ENCODE data around the gene PTPRG. TPM values are rescaled to one million over a fixed set of nuclear protein-coding genes. Genes with fewer than 3 reads are reported as not detected.

PTPRG gene
- polyA plus RNA-seq, 1 donor (not counting 4 experiments of a cell fraction or from before 2014, with no cell fraction given), result 12.1 TPM

DNA sequence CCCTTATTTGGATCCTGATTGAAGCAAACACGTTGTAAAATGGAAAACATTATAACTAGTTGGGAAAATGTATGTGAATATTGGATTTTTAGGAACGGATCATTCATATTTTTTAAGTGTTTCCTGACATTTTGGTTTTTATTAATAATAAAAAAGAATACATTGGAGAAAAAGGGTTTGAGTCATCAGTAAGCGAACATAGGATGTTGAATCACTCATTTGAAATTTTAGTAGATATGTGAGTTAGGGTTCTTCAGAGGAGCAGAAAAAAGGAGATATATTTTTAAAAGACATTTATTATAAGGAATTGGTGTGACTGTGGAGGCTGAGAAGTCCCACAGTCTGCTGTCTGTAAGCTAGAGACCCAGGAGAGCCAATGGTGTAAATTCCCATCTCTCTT, 258.5 kb downstream of the PTPRG start:
- no peak for FAIRE-seq
- Histone ChIP-seq H2AFZ (ENCODE audit: control insufficient read depth, low read length) (no peak overlapping the region), H3K4me1 (ENCODE audit: control insufficient read depth, extremely low read depth, insufficient read depth, low read length) (no peaks in the 10 kb centered on the region), H3K9ac (ENCODE audit: control insufficient read depth, extremely low read depth, insufficient read depth, low read length) (no peak overlapping the region), H3K4me2 (ENCODE audit: control insufficient read depth, extremely low read depth, insufficient read depth, low read depth, low read length) (no peak overlapping the region), H3K27ac (ENCODE audit: control insufficient read depth, insufficient read depth, low read length) (no peak overlapping the region), H3K9me1 (ENCODE audit: control insufficient read depth, extremely low read depth, insufficient read depth, low read length) (no peaks in the 10 kb centered on the region), H3K79me2 (ENCODE audit: control insufficient read depth, insufficient read depth, low read length) (no peaks in the 10 kb centered on the region), H3K4me3 (ENCODE audit: control insufficient read depth in 2 of 3, extremely low read depth in 1 of 3, insufficient read depth in 2 of 3, low read depth in 1 of 3, low read length in 3 of 3) (no peak overlapping the region), H3K9me3 (ENCODE audit: control insufficient read depth, low read depth, low read length) (no peaks in the 10 kb centered on the region), H3K36me3 (ENCODE audit: control insufficient read depth in 2 of 2, extremely low read depth in 1 of 2, insufficient read depth in 2 of 2, low read length in 2 of 2) (no peaks in the 10 kb centered on the region), H4K20me1 (ENCODE audit: control insufficient read depth, extremely low read depth, insufficient read depth, low read length) (no peaks in the 10 kb centered on the region), H3K27me3 (ENCODE audit: control insufficient read depth, extremely low read depth, insufficient read depth, low read length) (no peaks in the 10 kb centered on the region)
- TF ChIP-seq, protein P1, sequence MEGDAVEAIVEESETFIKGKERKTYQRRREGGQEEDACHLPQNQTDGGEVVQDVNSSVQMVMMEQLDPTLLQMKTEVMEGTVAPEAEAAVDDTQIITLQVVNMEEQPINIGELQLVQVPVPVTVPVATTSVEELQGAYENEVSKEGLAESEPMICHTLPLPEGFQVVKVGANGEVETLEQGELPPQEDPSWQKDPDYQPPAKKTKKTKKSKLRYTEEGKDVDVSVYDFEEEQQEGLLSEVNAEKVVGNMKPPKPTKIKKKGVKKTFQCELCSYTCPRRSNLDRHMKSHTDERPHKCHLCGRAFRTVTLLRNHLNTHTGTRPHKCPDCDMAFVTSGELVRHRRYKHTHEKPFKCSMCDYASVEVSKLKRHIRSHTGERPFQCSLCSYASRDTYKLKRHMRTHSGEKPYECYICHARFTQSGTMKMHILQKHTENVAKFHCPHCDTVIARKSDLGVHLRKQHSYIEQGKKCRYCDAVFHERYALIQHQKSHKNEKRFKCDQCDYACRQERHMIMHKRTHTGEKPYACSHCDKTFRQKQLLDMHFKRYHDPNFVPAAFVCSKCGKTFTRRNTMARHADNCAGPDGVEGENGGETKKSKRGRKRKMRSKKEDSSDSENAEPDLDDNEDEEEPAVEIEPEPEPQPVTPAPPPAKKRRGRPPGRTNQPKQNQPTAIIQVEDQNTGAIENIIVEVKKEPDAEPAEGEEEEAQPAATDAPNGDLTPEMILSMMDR (optimal IDR thresholded peaks at IDR 0.05 in 1 of 3, IDR thresholded peaks at IDR 0.05 in 1 of 3, conservative IDR thresholded peaks at IDR 0.05 in 1 of 3; ENCODE audit: extremely low read depth in 1 of 3, insufficient read depth in 2 of 3, low read length in 3 of 3), result no peak
- no peak for DNase-seq (ENCODE audit: low read depth, low spot score)
- dilution Hi-C loops (cut with MboI; ENCODE audit: extremely low pct_ligation_motif_present, low sequenced_read_pairs), result no loop called here

DNA sequence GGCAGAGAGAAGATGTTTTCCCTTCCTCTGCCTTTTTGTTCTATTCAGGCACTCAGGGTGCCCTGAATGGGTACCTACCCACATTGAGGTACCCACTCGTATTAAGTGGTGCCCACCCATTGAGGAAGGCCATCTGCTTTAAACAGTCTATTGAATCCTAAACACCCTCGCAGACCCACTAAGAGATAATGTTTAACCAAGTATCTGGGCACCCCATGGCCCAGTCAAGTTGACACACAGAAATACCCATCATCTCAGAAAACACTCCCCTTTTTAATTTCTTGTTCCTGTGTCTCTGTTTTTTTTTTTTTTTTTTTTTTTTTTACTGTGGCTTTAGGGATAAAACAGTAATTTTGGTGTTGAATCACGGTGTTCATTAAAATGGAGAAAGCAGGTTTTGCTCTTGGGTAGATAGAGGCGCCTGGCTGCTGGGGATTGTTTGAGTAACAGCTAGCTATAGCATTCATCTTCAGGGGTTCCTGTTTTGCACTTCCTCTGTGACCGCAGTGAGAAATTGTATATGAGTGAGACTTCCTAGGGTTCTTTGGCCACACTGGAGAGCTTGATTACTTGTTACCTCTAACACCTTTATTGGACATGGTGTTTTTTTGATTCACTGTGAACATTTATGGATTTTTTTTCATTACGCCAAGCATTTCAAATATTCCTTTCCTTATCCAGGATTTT, 259.1 kb downstream of the PTPRG start:
- H4K20me1 ChIP-seq (ENCODE audit: control insufficient read depth, extremely low read depth, insufficient read depth, low read length), result no peaks in the 10 kb centered on the region
- no peaks in the 10 kb centered on the region for H3K27me3 ChIP-seq (ENCODE audit: control insufficient read depth, extremely low read depth, insufficient read depth, low read length)
- TF ChIP-seq, protein P1 (optimal IDR thresholded peaks at IDR 0.05 in 1 of 3, IDR thresholded peaks at IDR 0.05 in 1 of 3, conservative IDR thresholded peaks at IDR 0.05 in 1 of 3; ENCODE audit: extremely low read depth in 1 of 3, insufficient read depth in 2 of 3, low read length in 3 of 3), result no peak
- no peak for TF ChIP-seq EZH2 (IDR thresholded peaks at IDR 0.05; ENCODE audit: low read length)
- dilution Hi-C loops (cut with MboI; ENCODE audit: extremely low pct_ligation_motif_present, low sequenced_read_pairs), result no loop called here
- no peaks in the 10 kb centered on the region for H3K4me1 ChIP-seq (ENCODE audit: control insufficient read depth, extremely low read depth, insufficient read depth, low read length)
- H3K4me3 ChIP-seq (ENCODE audit: control insufficient read depth in 2 of 3, extremely low read depth in 1 of 3, insufficient read depth in 2 of 3, low read depth in 1 of 3, low read length in 3 of 3), result no peak overlapping the region
- H3K79me2 ChIP-seq (ENCODE audit: control insufficient read depth, insufficient read depth, low read length), result no peaks in the 10 kb centered on the region
- H3K4me2 ChIP-seq (ENCODE audit: control insufficient read depth, extremely low read depth, insufficient read depth, low read depth, low read length), result no peak overlapping the region
- no peak overlapping the region for H2AFZ ChIP-seq (ENCODE audit: control insufficient read depth, low read length)
- no peaks in the 10 kb centered on the region for H3K9me3 ChIP-seq (ENCODE audit: control insufficient read depth, low read depth, low read length)
- no peaks in the 10 kb centered on the region for H3K36me3 ChIP-seq (ENCODE audit: control insufficient read depth in 2 of 2, extremely low read depth in 1 of 2, insufficient read depth in 2 of 2, low read length in 2 of 2)
- H3K27ac ChIP-seq (ENCODE audit: control insufficient read depth, insufficient read depth, low read length), result no peak overlapping the region
- DNase-seq (ENCODE audit: low read depth, low spot score) (no peak), FAIRE-seq (no peak)
- no peak overlapping the region for H3K9ac ChIP-seq (ENCODE audit: control insufficient read depth, extremely low read depth, insufficient read depth, low read length)
- H3K9me1 ChIP-seq (ENCODE audit: control insufficient read depth, extremely low read depth, insufficient read depth, low read length), result no peaks in the 10 kb centered on the region

Measured in keratinocyte (primary cell).